Stimulated activated CD4-positive, alpha-beta T cell treated with anti-CD3 and anti-CD28 coated beads, Interleukin-1b, Interleukin-23, amount 100 ng/mL, for 1 hour (primary cell): ENCODE data around the gene SLC23A2.
"Not testable (repeated sequence)": the region's sequence is repeated elsewhere in the genome, so short reads cannot be mapped to it uniquely, and the experiment has no call there.

ENCODE experiments used
- DNase-seq, 2 donors: peaks; one replicate each; pipeline ENCODE4 v3.0.0-alpha.2; 2020; ENCODE audit warnings: low read depth in 2 of 2

SLC23A2 gene

GRCh38 chr20:4936392-4936850 lies 64.9 kb downstream of the SLC23A2 start:
- no peak for DNase-seq

GRCh38 chr20:4932061-4932460 lies 69.2 kb downstream of the SLC23A2 start:
- no peak for DNase-seq

- no peak for DNase-seq
Observed at GRCh38 chr20:4929686-4930397, 71.5 kb downstream of the SLC23A2 start.

GRCh38 chr20:4926531-4927156 lies 74.7 kb downstream of the SLC23A2 start:
- no peak for DNase-seq

- no peak for DNase-seq
Observed at GRCh38 chr20:4925842-4926530, 75.3 kb downstream of the SLC23A2 start.

GRCh38 chr20:4924446-4924845 lies 76.9 kb downstream of the SLC23A2 start:
- DNase-seq: no peak

- DNase-seq: no peak
Observed at GRCh38 chr20:4924032-4924431, 77.3 kb downstream of the SLC23A2 start.

- no peak for DNase-seq
Observed at GRCh38 chr20:4922186-4922585, 79.1 kb downstream of the SLC23A2 start.

- not testable (repeated sequence) for DNase-seq
Observed at GRCh38 chr20:4921271-4921670, 80.0 kb downstream of the SLC23A2 start.

GRCh38 chr20:4920655-4921054 lies 80.7 kb downstream of the SLC23A2 start:
- DNase-seq: no peak

- no peak for DNase-seq
Observed at GRCh38 chr20:4920131-4920530, 81.2 kb downstream of the SLC23A2 start.

- no peak for DNase-seq
Observed at GRCh38 chr20:4919047-4919704, 82.1 kb downstream of the SLC23A2 start.

GRCh38 chr20:4918473-4918872 lies 82.8 kb downstream of the SLC23A2 start:
- no peak for DNase-seq

GRCh38 chr20:4916971-4917881 lies 84.1 kb downstream of the SLC23A2 start:
- no peak for DNase-seq

GRCh38 chr20:4913147-4913546 lies 88.2 kb downstream of the SLC23A2 start:
- no peak for DNase-seq

GRCh38 chr20:4912380-4913142 lies 88.7 kb downstream of the SLC23A2 start:
- DNase-seq: no peak

- no peak for DNase-seq
Observed at GRCh38 chr20:4910951-4911350, 90.4 kb downstream of the SLC23A2 start.

GRCh38 chr20:4905613-4906012 lies 95.7 kb downstream of the SLC23A2 start:
- no peak for DNase-seq

- no peak for DNase-seq
Observed at GRCh38 chr20:4905195-4905594, 96.1 kb downstream of the SLC23A2 start.

- DNase-seq: no peak
Observed at GRCh38 chr20:4904127-4904860, 97.0 kb downstream of the SLC23A2 start.
